Activated CD4-positive, CD25-positive, alpha-beta regulatory T cell (primary cell): ENCODE data around the gene PIAS2.
"Not testable (repeated sequence)": the region's sequence is repeated elsewhere in the genome, so short reads cannot be mapped to it uniquely, and the experiment has no call there.

ENCODE experiments used
- DNase-seq, 4 experiments: peaks; one replicate each; lab custom pipeline; 2025; lab: John Stamatoyannopoulos, UW

Gene PIAS2

DNA sequence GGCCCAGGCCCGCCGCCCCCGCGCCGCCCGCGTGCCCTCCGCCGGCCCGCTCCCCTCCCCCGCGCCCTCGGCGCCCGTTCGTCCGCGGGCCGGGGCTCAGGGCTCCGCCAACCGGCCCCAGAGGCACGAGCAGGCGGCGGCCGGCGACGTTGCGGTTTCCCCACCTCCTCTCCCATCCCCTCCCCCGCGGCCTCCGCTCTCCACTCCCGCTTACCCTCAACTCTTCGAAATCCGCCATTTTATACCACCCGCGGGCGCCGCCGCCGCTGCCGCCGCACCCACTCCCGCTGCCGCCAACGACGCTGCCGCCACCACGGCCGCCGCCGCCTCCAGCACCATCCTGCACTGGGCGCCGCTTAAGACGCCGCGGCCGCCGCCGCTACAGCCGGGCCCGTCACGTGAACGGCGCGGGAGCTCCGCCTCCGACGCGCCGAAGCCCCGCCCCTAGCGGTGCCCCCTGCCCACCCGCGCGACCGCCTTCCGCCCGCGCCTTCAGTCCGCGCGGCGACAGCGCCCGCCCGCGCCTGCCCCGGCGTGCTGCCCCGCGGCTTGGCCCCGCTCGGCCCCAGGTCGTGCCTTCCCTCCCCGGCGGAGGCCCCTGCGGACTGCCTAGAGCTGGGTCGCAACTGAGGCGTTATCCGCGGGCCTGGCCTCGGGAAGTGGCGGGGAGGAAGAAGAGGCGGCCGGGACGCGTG lies at the start of gene PIAS2, which contains the start of gene KATNAL2:
TSS of gene PIAS2 (minus strand) at position 400 of the 695 bp plus-strand sequence. CDS start at position 238, 162 bp downstream.
TSS of gene KATNAL2 (plus strand) at position 495 of the 695 bp plus-strand sequence. CDS start 29,271 bp downstream, outside the sequence.
- DNase-seq: peak; percentile 40 to 59 (median 50)

DNA sequence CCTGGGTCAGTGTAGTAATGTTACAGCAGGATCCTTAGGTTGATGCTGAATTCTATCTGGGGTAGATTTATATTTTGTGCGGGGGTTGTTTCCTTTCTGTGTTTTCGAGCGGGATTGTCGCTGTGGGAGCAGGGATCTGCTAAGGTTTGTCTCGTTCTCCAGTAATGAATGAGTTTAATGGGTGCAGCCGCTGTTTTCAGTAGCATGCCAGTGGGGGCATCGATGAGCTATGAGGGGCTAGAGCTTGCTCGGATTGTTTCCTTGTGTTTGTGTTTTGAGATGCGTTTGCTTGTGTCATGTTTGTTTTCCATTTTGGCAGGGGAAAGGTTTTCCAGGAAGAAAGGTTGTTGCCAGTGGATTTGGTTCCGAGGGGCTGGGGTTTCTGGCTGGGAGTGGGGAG lies 49.0 kb upstream of the PIAS2 start:
- DNase-seq: not testable (repeated sequence)

DNA sequence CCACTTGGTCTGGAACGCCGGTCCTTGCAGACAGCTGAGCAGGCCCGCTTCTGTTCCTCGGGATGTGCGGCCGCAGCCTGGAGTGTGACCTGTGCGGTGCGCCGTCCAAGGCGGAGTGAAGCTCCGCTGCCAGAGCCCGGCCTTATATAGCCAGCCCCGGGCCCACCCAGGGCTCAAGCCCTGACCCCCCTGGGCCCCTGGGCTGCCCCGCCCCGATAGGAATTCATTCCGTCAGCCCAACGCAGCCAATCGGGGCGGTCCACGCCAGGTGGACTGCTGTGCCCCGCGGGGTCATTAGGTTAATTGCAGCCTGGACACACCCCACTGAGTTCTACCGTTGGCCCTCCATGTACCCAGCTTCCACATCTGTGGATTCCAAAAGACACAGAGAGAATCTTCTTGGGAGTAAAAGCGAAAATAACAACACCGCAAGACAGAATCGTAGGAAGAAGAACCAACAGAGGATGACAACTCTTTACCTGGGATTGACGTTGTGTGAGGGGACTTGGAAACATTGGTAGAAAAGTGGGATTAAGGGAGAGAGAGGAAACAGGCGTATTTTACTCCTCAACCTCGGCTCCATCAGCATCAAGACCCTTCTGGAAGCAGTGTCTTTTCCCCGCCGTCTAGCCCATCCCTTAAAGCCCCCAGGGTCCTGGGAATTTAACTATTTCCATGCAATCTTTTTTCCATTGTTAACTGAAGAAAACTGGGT lies 47.4 kb upstream of the PIAS2 start:
- DNase-seq: not testable (repeated sequence)

DNA sequence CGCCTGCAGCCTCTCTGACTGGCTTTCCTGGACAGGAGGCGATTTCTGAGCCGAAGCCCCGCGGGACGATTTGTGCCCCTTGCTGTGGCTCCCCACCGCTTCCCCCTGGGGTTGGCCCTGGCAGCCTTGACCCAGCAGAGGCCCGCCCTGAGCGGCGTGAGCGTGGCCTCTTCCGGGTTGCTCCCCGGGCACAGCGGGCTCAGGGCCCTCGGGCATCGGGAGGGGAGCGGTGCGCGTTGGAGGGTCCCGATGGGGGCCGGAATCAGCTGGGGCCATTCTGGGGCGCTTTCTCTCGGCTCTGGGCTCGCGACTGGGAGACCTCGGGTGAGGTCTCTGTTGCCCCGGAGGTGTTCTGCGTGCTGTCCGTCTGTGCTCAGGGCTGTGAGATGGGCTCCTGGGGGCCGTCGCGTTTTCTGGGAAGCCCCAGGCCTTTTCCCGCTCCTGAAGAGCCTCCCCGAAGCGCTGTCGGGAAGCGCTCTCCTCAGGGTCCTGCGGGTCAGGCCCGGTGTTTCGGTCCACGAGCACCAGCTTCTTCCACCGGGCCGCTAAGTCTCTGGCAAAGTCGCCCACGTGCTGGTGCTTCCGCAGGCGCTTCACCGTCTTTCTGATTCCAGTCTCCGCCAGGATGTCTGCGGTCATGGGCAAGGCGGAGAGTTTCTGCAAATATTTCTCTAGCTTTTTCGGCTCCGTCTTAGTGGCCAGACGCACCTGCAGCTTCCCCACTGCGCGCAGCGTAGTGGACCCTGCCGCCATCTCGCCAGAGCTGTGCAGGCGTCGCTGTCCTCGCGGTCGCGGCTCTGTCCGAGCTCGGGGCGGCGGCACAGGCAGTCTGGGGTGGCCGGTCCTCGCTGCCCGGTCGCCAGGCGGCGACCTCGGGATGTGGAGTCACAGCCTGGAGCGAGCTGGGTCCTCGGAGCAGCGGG lies 46.6 kb upstream of the PIAS2 start:
- not testable (repeated sequence) for DNase-seq

- no peak for DNase-seq
Measured at GRCh38 chr18:46958209-46958608, 40.9 kb upstream of the PIAS2 start.

DNA sequence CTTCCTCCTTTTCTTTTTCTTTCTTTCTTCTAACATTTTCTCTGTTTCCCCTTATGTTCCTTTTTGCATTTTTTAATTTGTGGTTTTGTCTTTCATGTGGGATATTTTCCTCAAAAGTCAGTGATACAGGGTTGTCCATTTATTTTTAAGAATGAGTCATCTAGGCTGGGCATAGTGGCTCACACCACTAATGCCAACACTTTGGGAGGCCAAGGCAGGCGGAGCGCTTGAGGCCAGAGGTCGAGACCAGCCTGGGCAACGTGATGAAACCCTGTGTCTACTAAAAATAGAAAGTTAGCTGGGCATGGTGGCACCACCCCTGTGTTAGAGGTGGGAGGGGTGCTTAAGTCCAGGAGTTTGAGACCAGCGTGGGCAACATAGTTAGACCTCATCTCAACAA lies 35.9 kb upstream of the PIAS2 start:
- DNase-seq: no peak

GRCh38 chr18:46950064-46950656 lies 32.9 kb upstream of the PIAS2 start:
- DNase-seq: no peak

DNA sequence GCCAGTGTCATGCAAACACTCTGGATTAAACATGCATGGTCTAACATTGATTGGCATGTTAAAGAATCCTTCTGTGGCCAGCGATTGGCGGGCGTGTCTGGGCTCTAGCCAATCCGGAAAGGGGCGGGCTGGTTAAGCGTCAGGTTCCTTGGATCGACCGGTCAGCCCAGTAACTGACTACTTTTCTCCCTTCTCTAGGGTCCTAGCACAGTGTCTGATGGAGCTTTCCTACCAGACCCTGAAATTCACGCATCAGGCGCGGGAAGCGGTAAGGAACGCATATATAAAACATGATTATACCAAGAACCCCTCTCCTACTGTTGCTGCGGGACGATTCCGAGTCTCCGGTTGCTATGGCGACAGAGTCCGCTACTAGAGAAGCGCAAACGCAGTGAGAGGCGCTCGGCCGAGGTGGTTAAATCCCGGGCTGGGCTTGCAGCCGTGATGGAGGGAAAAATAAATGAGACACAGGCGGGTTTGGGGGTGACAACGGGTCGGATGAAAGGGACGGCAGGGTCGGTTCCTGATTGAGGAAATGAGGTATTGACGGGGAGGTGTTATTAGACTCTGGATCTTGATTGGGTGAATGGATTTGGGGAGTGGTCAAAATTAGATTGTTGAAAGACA lies 29.5 kb upstream of the PIAS2 start:
- DNase-seq: peak in 3 of 4 experiments; percentile 4 to 10 (median 8)

- DNase-seq: no peak
Measured at GRCh38 chr18:46942646-46943045, 25.3 kb upstream of the PIAS2 start.

GRCh38 chr18:46939998-46940571 lies 22.8 kb upstream of the PIAS2 start:
- no peak for DNase-seq

GRCh38 chr18:46939337-46939963 lies 22.1 kb upstream of the PIAS2 start:
- no peak for DNase-seq

DNA sequence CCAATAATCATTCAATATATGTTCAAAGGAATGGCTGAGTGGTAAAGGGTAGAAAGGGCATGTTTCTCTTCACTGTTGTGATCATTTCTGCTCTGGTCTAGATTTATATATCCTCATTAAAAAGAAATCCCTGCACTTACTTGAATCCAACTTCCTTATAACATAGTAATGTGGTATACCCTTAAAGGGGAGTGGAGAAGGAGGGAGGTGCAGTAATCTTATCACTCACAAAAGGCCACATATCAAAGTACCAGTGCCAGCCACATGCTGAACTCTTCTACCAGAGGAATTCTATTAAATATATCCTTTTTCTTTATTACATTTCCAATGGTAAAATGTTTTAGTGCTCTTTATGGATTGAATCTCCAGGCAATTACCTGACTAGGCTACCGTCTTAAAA lies 3.3 kb upstream of the PIAS2 start:
- DNase-seq: no peak

DNA sequence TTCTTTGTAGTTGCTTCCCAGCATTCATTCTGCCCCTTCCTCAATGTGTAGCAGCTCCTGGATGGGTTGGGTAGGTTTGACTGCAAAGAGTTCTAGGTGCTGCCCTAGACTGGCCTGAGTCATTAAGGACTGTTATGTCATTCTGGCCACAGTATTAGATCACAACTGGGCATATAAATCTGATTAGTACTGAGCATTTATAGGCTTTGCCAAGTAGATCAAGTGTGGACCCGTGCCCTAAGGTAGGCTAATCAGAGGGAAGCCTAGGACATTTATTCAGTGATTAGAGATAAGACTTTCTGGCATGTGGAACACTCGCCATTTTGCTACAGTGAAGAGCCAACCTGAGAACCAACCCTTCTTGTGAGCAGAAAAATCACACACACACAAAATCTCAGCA lies 2.8 kb upstream of the PIAS2 start:
- DNase-seq: no peak

DNA sequence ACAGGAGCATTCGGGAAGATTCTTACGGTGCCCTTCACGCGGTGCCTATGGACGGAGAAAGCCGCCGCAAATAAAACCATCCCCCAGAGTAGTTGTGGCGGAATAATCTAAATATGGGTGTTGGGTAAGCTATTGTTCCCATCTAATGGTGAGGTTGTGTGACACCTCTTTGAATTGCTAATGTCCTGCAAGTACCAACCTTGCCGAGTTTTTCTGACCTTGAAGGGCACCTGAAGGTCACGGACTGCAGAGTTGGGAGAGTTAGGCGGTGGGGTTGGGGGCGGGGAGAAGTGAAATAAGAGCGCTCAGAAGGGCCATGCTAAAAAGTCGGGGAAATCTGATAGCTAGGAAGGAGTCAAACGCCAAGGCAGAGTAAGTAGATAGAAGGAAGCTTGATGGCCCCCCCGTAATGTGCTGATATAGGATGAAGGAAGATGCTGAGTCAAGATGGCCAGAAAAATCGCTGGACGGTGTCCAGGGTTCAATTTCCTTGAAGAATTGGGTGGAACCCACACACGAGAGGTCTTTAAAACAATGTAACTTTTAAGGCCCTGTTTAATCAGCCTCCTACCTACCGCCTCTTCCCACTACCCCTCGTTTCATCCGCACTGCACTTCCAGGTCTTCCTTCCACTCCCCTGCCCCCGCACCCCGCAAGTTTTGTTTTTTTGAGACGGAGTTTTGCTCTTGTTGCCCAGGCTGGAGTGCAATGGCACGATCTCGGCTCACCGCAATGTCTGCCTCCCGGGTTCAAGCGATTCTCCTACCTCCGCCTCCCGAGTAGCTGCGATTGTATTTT lies 695 bp upstream of the PIAS2 start:
- DNase-seq: no peak

- no peak for DNase-seq
Measured at GRCh38 chr18:46916551-46917107, 678 bp downstream of the PIAS2 start.

GRCh38 chr18:46915800-46916550 lies 1.3 kb downstream of the PIAS2 start:
- DNase-seq: no peak

DNA sequence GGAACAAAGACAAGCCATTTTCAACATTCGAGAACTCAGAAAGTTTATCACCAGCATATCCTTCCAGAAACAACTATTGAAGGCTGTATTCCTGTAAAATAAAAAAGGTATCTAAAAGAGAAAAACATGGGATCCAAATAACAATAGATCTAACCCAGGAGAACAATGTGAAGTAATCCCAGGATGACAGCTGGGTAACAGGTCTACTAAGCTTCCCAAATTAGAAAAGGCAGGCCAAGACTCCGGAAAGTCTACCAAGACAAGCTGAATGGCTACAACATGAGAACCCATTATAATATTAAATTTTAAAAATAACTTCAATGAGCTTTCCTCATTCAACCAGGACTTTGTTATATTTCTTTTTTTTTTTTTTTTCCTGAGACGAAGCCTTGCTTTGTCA lies 6.5 kb downstream of the PIAS2 start:
- DNase-seq: no peak

- no peak for DNase-seq
Measured at GRCh38 chr18:46909497-46909896, 7.8 kb downstream of the PIAS2 start.

- DNase-seq: no peak
Measured at GRCh38 chr18:46903406-46903805, 13.9 kb downstream of the PIAS2 start.
